ENCODE data around the gene ADGRL3.

- TF ChIP-seq CTCF (IDR thresholded peaks at IDR 0.05) = no peak
- no peak for TF ChIP-seq EZH2 (IDR thresholded peaks at IDR 0.05; ENCODE audit: borderline replicate concordance, insufficient read depth, low read depth, low read length, poor library complexity, severe bottlenecking)
Measured at GRCh38 chr4:61273233-61273632, 73.1 kb downstream of the ADGRL3 start.

Measured in B cell (primary cell).